Lung (tissue), 12 donors: ENCODE data around the gene PTK6. TPM values are rescaled to one million over a fixed set of nuclear protein-coding genes. Genes with fewer than 3 reads are reported as not detected.
A peak's percentile ranks its signal among the peaks of the same experiment; 100 is the strongest.

Experiments used
- ATAC-seq: fragments of 200-7000 bp; cut with Tn5 transposase; one replicate; pipeline ENCODE4 v1.9.1; 2020; ENCODE audit warnings: moderate number of reproducible peaks; ENCODE audit not compliant: insufficient read depth, low FRiP score
- DNase-seq, 3 donors: peaks; one replicate each; pipeline ENCODE4 v3.0.0-alpha.2; 2013 to 2017
- H3K27ac ChIP-seq, 2 donors: one replicate each; pipeline ENCODE4 v1.5.1; 2013; ENCODE audit warnings: mild to moderate bottlenecking in 2 of 2, moderate library complexity in 2 of 2, control low read depth in 1 of 2, inconsistent platforms in 1 of 2, low read depth in 1 of 2, low read length in 1 of 2
- H3K27me3 ChIP-seq, 3 donors: one replicate each; pipeline ENCODE4 v1.5.1; 2013; ENCODE audit warnings: low read length in 2 of 3; ENCODE audit not compliant: control insufficient read depth in 3 of 3, insufficient read depth in 3 of 3
- H3K36me3 ChIP-seq, 4 donors: one replicate each; pipeline ENCODE4 v1.5.1; 2013; ENCODE audit warnings: low read length in 4 of 4, mild to moderate bottlenecking in 1 of 4, moderate library complexity in 1 of 4; ENCODE audit not compliant: control insufficient read depth in 4 of 4, insufficient read depth in 4 of 4
- H3K4me1 ChIP-seq, 5 donors: one replicate each; pipeline ENCODE4 v1.5.1; 2013; ENCODE audit warnings: low read length in 5 of 5, mild to moderate bottlenecking in 2 of 5, moderate library complexity in 1 of 5; ENCODE audit not compliant: control insufficient read depth in 5 of 5, insufficient read depth in 5 of 5
- H3K4me3 ChIP-seq: one replicate; pipeline ENCODE4 v1.5.1; 2013; ENCODE audit warnings: mild to moderate bottlenecking, control low read depth, moderate library complexity
- H3K9ac ChIP-seq, 2 donors: one replicate each; pipeline ENCODE4 v1.5.1; 2013; ENCODE audit warnings: low read length in 2 of 2, control low read depth in 1 of 2; ENCODE audit not compliant: insufficient read depth in 1 of 2
- H3K9me3 ChIP-seq, 4 donors: one replicate each; pipeline ENCODE4 v1.5.1; 2013; ENCODE audit warnings: low read length in 3 of 4, mild to moderate bottlenecking in 1 of 4, moderate library complexity in 1 of 4; ENCODE audit not compliant: control insufficient read depth in 4 of 4, insufficient read depth in 3 of 4
- WGBS, 2 donors: extraction: QIAGEN DNeasy Blood & Tissue Kit; methylation state at CpG; one replicate each; pipeline ENCODE4 v1.1.7; 2013; 5-methylcytosine and 5-hydroxymethylcytosine counted together
- polyA plus RNA-seq, 2 donors: library from polyadenylated mRNA; stranded (reverse); fragments of 200-250 nt; gene quantifications; one replicate each; pipeline ENCODE4 v1.2.1, GENCODE V29; 2013
- total RNA-seq, 2 donors: library from RNA; depleted of rRNA in 1 of 2; stranded (reverse); fragments of >200 nt in 1 of 2; gene quantifications; one replicate each; pipeline ENCODE4 v1.2.1, GENCODE V29; 2014 to 2021
- TF ChIP-seq, protein P1 (sequence below): IDR thresholded peaks from 2 replicates; pipeline ENCODE4 v1.5.1; 2012; ENCODE audit warnings: mild to moderate bottlenecking; ENCODE audit errors: control extremely low read depth, extremely low read depth
- donor health status: control.
- donor health status: control.
- donor health status: Bipolar disorder and iron deficiency.
- donor health status: healthy.
- donor health status: DM: yes; HTN: yes; CAD: no.

PTK6 gene
- total and polyA plus RNA-seq, 4 donors: 0.34 to 5.1 (median 3.7) TPM

DNA sequence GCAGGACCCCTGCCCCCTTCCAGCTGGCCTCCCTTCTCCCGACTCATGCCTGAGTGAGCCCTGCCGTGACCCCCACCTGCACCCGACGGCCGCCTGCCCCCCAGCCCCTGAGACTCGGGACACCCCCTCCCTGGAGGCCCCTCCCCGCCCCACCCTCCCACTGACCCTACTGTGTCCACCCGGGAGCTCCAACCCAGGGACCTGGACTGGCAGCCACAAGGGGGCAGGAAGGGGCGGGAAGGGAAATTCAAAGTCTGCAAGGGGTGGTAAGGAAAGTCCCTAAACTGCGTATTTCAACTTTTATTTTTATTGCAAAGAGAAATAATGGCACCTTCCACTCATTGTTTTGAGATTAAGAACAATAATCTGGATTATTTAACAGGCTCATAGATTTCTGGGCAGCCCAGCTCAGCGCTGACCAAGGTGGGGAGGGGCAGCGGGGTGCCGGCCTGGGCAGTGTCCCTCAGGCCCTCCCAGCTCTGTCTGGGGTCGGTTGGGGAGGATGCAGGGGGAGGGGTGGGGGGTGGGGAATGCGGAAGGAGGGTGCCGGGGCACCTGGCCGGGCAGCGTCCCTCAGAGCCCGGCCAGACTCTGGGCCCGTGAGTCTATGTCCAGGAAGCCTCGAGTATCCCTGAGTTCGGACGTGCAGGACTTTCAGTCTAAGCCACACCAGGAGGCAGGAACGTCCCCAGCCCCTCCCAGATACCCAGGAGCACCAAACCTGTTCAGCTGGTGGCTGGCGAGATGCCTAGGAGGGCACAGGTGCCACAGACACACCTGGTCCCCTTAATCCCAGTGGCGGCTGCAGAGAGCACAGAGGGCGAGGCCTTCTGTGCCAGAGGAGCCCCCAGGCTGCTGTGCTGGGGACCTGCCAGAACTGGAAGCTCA is 1.3 kb upstream of the PTK6 start:
- H3K27ac ChIP-seq: peak overlapping the region in 1 of 2 donors; percentile 38
- TF ChIP-seq, protein P1, sequence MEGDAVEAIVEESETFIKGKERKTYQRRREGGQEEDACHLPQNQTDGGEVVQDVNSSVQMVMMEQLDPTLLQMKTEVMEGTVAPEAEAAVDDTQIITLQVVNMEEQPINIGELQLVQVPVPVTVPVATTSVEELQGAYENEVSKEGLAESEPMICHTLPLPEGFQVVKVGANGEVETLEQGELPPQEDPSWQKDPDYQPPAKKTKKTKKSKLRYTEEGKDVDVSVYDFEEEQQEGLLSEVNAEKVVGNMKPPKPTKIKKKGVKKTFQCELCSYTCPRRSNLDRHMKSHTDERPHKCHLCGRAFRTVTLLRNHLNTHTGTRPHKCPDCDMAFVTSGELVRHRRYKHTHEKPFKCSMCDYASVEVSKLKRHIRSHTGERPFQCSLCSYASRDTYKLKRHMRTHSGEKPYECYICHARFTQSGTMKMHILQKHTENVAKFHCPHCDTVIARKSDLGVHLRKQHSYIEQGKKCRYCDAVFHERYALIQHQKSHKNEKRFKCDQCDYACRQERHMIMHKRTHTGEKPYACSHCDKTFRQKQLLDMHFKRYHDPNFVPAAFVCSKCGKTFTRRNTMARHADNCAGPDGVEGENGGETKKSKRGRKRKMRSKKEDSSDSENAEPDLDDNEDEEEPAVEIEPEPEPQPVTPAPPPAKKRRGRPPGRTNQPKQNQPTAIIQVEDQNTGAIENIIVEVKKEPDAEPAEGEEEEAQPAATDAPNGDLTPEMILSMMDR: no peak
- peaks cover 0 to 3% (median 2%) of the 10 kb centered on the region in 3 donors for H3K27me3 ChIP-seq
- ATAC-seq: no peak
- H3K9me3 ChIP-seq: no peaks in the 10 kb centered on the region
- 33 to 48% methylated on average over 23 to 27 of the region's 27 CpGs for WGBS, 2 donors
- no peaks in the 10 kb centered on the region for H3K36me3 ChIP-seq
- H3K4me3 ChIP-seq: no peak overlapping the region
- peaks cover 0 to 9% (median 0%) of the 10 kb centered on the region in 5 donors for H3K4me1 ChIP-seq
- H3K9ac ChIP-seq: no peak overlapping the region
- peak in 2 of 3 donors; percentile 31 to 63 for DNase-seq

DNA sequence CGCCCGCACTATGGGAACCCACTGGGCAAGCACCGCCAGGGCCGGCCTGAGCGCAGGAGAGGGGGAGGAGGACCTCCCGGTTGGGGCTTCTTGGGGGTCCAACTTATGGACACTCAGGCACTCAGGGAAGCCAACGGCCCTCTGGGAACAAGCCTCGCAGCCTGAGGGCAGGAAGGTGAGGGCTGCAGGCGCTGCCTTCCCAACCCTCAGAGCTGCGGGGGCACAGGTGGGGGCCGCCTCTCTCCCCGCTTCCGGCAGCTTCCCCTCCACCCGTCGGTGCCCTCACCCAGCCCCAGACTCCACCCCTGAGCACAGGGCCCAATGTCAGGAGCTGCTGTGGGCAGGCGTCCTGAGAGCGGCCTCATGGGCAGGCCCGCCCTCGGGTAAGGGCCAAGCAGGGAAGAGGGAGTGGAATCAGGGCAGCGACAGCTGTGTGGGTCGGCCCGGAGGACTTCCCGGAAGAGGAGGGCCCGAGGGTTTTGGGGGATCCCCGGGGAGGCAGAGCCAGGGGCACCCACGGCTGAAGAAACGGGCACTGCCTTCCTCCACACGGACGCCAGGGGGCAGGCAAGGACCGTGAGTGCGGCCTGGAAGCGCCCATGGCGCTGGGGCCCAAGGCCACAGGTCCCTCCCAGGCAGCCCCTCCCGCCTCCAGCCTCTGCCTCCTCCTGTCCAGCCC is 488 bp upstream of the PTK6 start:
- Histone ChIP-seq H3K9ac (no peak overlapping the region), H3K27ac (peak overlapping the region in 1 of 2 donors; percentile 87), H3K27me3 (peaks cover 0 to 3% (median 2%) of the 10 kb centered on the region in 3 donors), H3K4me1 (peaks cover 0 to 9% (median 0%) of the 10 kb centered on the region in 5 donors), H3K9me3 (no peaks in the 10 kb centered on the region), H3K36me3 (no peaks in the 10 kb centered on the region), H3K4me3 (no peak overlapping the region)
- DNase-seq: peak; percentile 80 to 88 (median 85)
- 4 to 7% methylated on average over 32 to 34 of the region's 34 CpGs for WGBS, 2 donors
- peak; percentile 92 for ATAC-seq
- TF ChIP-seq, protein P1: peak; percentile 97

DNA sequence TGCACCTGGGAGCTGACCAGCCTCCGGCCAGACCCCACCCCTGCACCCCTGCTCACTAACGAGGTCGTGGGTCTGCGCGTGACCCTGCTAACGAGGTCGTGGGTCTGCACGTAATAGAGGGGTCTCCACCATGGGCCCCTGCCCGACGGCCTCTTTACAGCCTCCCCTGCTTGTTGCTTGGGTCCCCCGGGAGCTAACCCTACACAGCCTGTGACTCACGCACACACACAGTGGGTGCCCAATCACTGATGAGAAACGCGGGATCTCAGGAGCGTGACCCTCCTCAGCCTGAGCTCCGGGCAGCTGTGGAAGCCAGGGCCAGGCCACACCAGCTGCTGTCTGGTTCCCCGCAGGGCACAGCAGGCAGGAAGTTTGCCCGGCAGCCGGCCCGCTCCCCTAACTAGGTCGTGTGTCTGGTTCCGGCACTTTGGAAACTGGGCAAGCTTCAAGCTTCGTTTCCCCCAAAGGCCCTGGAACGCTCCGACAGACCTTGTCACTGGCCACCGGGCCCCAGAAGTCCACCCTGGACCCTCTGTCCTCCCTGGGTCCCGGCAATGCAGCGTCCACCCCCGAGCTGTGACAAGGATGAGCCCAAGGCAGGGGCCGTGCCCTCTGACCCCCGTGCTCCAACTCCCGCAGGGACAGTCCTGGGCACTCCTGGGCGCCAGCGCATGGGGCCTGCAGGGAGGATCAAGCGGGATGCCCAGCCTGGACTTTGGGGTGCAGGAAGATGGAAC is 767 bp downstream of the PTK6 start:
- Histone ChIP-seq H3K27ac (peak overlapping the region in 1 of 2 donors; percentile 6), H3K4me3 (no peak overlapping the region), H3K9ac (no peak overlapping the region), H3K36me3 (no peaks in the 10 kb centered on the region), H3K9me3 (no peaks in the 10 kb centered on the region), H3K4me1 (peaks cover 0 to 9% (median 0%) of the 10 kb centered on the region in 5 donors), H3K27me3 (peaks cover 0 to 10% (median 5%) of the 10 kb centered on the region in 3 donors)
- DNase-seq: no peak
- ATAC-seq: no peak
- 64 to 84% methylated on average over 35 of the region's 35 CpGs for WGBS, 2 donors
- TF ChIP-seq, protein P1: no peak
